Neutrophil (primary cell): ENCODE measurements around the gene CD81.

Source experiments
- H3K27ac ChIP-seq: fragments of 200-600 bp; sonication (generic); 2 replicates; pipeline ENCODE4 v1.5.1; 2016; ENCODE audit warnings: mild to moderate bottlenecking, moderate library complexity
- H3K27me3 ChIP-seq: fragments of 200-600 bp; sonication (generic); 2 replicates; pipeline ENCODE4 v1.6.0; 2016; ENCODE audit warnings: mild to moderate bottlenecking
- H3K36me3 ChIP-seq: fragments of 200-600 bp; sonication (generic); 2 replicates; pipeline ENCODE4 v1.5.1; 2017
- H3K4me1 ChIP-seq, 2 experiments: fragments of 200-600 bp in 1 of 2; sonication (generic) in 1 of 2; 1 replicate in 1 of 2; 2 replicates in 1 of 2; pipeline versions ENCODE4 v1.5.1 to v1.6.1; 2013 to 2016; ENCODE audit warnings: low read depth in 1 of 2, low read length in 1 of 2, mild to moderate bottlenecking in 1 of 2, moderate library complexity in 1 of 2; ENCODE audit not compliant: control insufficient read depth in 1 of 2, insufficient read depth in 1 of 2
- H3K4me3 ChIP-seq, 2 experiments: fragments of 200-600 bp in 1 of 2; sonication (generic) in 1 of 2; 1 replicate in 1 of 2; 2 replicates in 1 of 2; pipeline ENCODE4 v1.5.1; 2013 to 2016; ENCODE audit warnings: low read depth in 1 of 2, low read length in 1 of 2, mild to moderate bottlenecking in 1 of 2, moderate library complexity in 1 of 2
- H3K9me3 ChIP-seq: fragments of 200-600 bp; sonication (generic); 2 replicates; pipeline ENCODE4 v1.5.1; 2016
- CTCF ChIP-seq: fragments of 200-600 bp; sonication (generic); IDR thresholded peaks from 2 replicates; pipeline ENCODE4 v1.5.1; 2016; ENCODE audit warnings: antibody characterized with exemption

The CD81 gene

GRCh38 chr11:2387266-2387987, 10.3 kb downstream of the CD81 start:
- H3K4me1 ChIP-seq = no peaks in the 10 kb centered on the region
- H3K27me3 ChIP-seq = no peaks in the 10 kb centered on the region
- no peak for TF ChIP-seq CTCF
- no peaks in the 10 kb centered on the region for H3K9me3 ChIP-seq
- no peaks in the 10 kb centered on the region for H3K36me3 ChIP-seq
- no peak overlapping the region for H3K27ac ChIP-seq
- no peak overlapping the region for H3K4me3 ChIP-seq

- no peak for TF ChIP-seq CTCF
- Histone ChIP-seq H3K4me3 (no peak overlapping the region), H3K27me3 (no peaks in the 10 kb centered on the region), H3K27ac (no peak overlapping the region), H3K4me1 (no peaks in the 10 kb centered on the region), H3K36me3 (no peaks in the 10 kb centered on the region), H3K9me3 (no peaks in the 10 kb centered on the region)
These were observed 11.6 kb downstream of the CD81 start for GRCh38 chr11:2388431-2389376.

GRCh38 chr11:2389377-2390026, 12.4 kb downstream of the CD81 start:
- no peak overlapping the region for H3K27ac ChIP-seq
- no peaks in the 10 kb centered on the region for H3K27me3 ChIP-seq
- H3K4me3 ChIP-seq = no peak overlapping the region
- TF ChIP-seq CTCF = no peak
- H3K36me3 ChIP-seq = no peaks in the 10 kb centered on the region
- H3K4me1 ChIP-seq = no peaks in the 10 kb centered on the region
- no peaks in the 10 kb centered on the region for H3K9me3 ChIP-seq

GRCh38 chr11:2390091-2390724, 13.1 kb downstream of the CD81 start:
- Histone ChIP-seq H3K27me3 (no peaks in the 10 kb centered on the region), H3K4me1 (no peaks in the 10 kb centered on the region), H3K4me3 (no peak overlapping the region), H3K27ac (no peak overlapping the region), H3K9me3 (no peaks in the 10 kb centered on the region), H3K36me3 (no peaks in the 10 kb centered on the region)
- TF ChIP-seq CTCF = no peak

GRCh38 chr11:2390725-2391151, 13.6 kb downstream of the CD81 start:
- no peaks in the 10 kb centered on the region for H3K27me3 ChIP-seq
- H3K9me3 ChIP-seq = no peaks in the 10 kb centered on the region
- no peak for TF ChIP-seq CTCF
- H3K27ac ChIP-seq = no peak overlapping the region
- no peak overlapping the region for H3K4me3 ChIP-seq
- no peaks in the 10 kb centered on the region for H3K36me3 ChIP-seq
- no peaks in the 10 kb centered on the region for H3K4me1 ChIP-seq
